GM12878 (cell line): ENCODE results near the gene CAPZB.

Source experiments
- EGR1 ChIP-seq, 2 experiments: IDR thresholded peaks; 1 replicate in 1 of 2; 2 replicates in 1 of 2; pipeline ENCODE4 v1.6.1; 2011 to 2012; ENCODE audit warnings: low read depth in 2 of 2, low read length in 2 of 2, borderline replicate concordance in 1 of 2, mild to moderate bottlenecking in 1 of 2, moderate library complexity in 1 of 2
- IKZF1 ChIP-seq: fragments of 450-650 bp; conservative IDR thresholded peaks from 2 replicates; pipeline ENCODE4 v1.6.1; 2017; ENCODE audit warnings: antibody characterized with exemption, mild to moderate bottlenecking
- NRF1 ChIP-seq: conservative IDR thresholded peaks from 2 replicates; pipeline ENCODE4 v1.6.1; 2011; ENCODE audit warnings: mild to moderate bottlenecking, low read depth, low read length, improper control_type of control experiment
- PAX8 ChIP-seq: fragments of 450-650 bp; IDR thresholded peaks from 2 replicates; pipeline ENCODE4 v1.6.1; 2017; ENCODE audit warnings: mild to moderate bottlenecking, moderate library complexity
- ZNF24 ChIP-seq: fragments of 450-650 bp; IDR thresholded peaks from 2 replicates; pipeline ENCODE4 v1.6.1; 2017; ENCODE audit warnings: antibody characterized with exemption, mild to moderate bottlenecking
- TF ChIP-seq, protein P1 (sequence below), 3 experiments: IDR thresholded peaks in 2 of 3; conservative IDR thresholded peaks in 1 of 3; 2 replicates each; pipeline ENCODE4 v1.5.1; 2011; ENCODE audit warnings: low read depth in 3 of 3, low read length in 3 of 3, mild to moderate bottlenecking in 3 of 3, control low read depth in 2 of 3, moderate library complexity in 2 of 3, inconsistent platforms in 1 of 3, mixed read lengths in 1 of 3; ENCODE audit not compliant: control insufficient read depth in 2 of 3, insufficient read depth in 1 of 3; ENCODE audit errors: extremely low read depth in 1 of 3

DNA sequence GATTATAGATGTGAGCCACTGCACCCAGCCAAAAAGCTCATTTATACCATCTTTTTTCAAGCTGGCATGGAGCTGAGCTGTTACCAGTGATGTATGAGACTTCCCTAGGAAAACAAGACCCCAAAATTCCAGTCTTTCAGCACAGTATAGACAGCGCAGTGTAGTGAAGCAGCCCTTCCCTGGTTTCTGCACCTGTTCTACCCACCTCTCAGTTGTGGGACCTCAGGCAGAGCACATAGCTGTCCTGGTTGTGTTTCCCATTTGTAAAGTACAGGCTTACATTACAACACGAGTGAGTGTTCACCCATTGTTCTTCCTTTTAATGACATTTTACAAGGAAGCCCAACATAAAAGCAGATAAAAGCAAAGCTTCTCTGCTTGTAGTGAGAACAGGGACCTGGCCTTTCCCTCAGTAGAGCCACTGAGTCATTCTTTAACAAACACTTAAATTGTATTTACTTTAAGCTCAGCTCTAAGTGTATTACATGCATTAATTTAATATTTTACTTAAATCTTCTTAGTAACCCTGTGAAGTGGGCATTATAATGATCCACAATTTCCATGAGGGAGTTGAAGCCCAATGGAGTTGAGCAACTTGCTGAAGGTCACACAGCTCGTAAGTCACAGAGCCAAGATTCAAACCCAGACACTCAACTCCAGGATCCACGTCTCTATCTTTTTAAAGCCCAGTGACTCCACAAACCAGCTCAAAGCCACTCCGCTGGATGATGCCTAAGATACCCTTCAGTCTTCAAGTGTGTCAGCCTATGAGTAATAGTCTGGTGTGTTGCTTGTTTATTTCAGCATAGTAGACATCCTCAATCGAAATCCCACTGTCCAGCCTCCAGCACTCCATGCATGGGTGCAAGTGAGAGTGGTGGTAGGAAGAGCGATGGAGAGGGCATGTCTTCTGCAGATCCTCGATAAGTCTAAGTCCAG lies 40.5 kb upstream of the CAPZB start:
- TF ChIP-seq NRF1 = no peak
- no peak for TF ChIP-seq PAX8
- TF ChIP-seq, protein P1, sequence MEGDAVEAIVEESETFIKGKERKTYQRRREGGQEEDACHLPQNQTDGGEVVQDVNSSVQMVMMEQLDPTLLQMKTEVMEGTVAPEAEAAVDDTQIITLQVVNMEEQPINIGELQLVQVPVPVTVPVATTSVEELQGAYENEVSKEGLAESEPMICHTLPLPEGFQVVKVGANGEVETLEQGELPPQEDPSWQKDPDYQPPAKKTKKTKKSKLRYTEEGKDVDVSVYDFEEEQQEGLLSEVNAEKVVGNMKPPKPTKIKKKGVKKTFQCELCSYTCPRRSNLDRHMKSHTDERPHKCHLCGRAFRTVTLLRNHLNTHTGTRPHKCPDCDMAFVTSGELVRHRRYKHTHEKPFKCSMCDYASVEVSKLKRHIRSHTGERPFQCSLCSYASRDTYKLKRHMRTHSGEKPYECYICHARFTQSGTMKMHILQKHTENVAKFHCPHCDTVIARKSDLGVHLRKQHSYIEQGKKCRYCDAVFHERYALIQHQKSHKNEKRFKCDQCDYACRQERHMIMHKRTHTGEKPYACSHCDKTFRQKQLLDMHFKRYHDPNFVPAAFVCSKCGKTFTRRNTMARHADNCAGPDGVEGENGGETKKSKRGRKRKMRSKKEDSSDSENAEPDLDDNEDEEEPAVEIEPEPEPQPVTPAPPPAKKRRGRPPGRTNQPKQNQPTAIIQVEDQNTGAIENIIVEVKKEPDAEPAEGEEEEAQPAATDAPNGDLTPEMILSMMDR (IDR thresholded peaks at IDR 0.05 in 2 of 3, conservative IDR thresholded peaks at IDR 0.05 in 1 of 3; ENCODE audit: control insufficient read depth in 2 of 3, extremely low read depth in 1 of 3, insufficient read depth in 1 of 3, low read depth in 3 of 3, low read length in 3 of 3) = no peak
- no peak for TF ChIP-seq EGR1 (IDR thresholded peaks at IDR 0.05; ENCODE audit: borderline replicate concordance in 1 of 2, low read depth in 2 of 2, low read length in 2 of 2)
- no peak for TF ChIP-seq ZNF24
- TF ChIP-seq IKZF1 = no peak
